ENCODE results near the gene CD320.
"Not testable (repeated sequence)": the region's sequence is repeated elsewhere in the genome, so short reads cannot be mapped to it uniquely, and the experiment has no call there.

Gene CD320

GRCh38 chr19:8304841-8305621, 3.1 kb downstream of the CD320 start:
- H3K27ac Mint-ChIP-seq = no peak overlapping the region
- peaks cover 27% of the 10 kb centered on the region for H3K36me3 Mint-ChIP-seq (ENCODE audit: low read depth)
- no peak for TF ChIP-seq CTCF (IDR thresholded peaks at IDR 0.05)
- H3K4me1 Mint-ChIP-seq = peaks cover 47% of the 10 kb centered on the region
- no peaks in the 10 kb centered on the region for H3K9me3 Mint-ChIP-seq
- DNase-seq = peak; percentile 73
- no peak overlapping the region for H3K4me3 Mint-ChIP-seq
- peaks cover 2% of the 10 kb centered on the region for H3K27me3 Mint-ChIP-seq (ENCODE audit: low read depth, poor library complexity)

- Mint-ChIP-seq H3K4me3 (no peak overlapping the region), H3K4me1 (peaks cover 31% of the 10 kb centered on the region), H3K36me3 (ENCODE audit: low read depth) (peaks cover 15% of the 10 kb centered on the region), H3K27ac (no peak overlapping the region), H3K27me3 (ENCODE audit: low read depth, poor library complexity) (peaks cover 1% of the 10 kb centered on the region), H3K9me3 (no peaks in the 10 kb centered on the region)
- TF ChIP-seq CTCF (IDR thresholded peaks at IDR 0.05) = no peak
- DNase-seq = no peak
These were observed 5.4 kb downstream of the CD320 start for GRCh38 chr19:8302734-8303133.

GRCh38 chr19:8302357-8302691, 5.8 kb downstream of the CD320 start:
- Mint-ChIP-seq H3K27ac (no peak overlapping the region), H3K27me3 (ENCODE audit: low read depth, poor library complexity) (no peaks in the 10 kb centered on the region), H3K36me3 (ENCODE audit: low read depth) (peaks cover 15% of the 10 kb centered on the region), H3K4me1 (peaks cover 27% of the 10 kb centered on the region), H3K4me3 (no peak overlapping the region), H3K9me3 (no peaks in the 10 kb centered on the region)
- TF ChIP-seq CTCF (IDR thresholded peaks at IDR 0.05) = no peak
- no peak for DNase-seq

DNA sequence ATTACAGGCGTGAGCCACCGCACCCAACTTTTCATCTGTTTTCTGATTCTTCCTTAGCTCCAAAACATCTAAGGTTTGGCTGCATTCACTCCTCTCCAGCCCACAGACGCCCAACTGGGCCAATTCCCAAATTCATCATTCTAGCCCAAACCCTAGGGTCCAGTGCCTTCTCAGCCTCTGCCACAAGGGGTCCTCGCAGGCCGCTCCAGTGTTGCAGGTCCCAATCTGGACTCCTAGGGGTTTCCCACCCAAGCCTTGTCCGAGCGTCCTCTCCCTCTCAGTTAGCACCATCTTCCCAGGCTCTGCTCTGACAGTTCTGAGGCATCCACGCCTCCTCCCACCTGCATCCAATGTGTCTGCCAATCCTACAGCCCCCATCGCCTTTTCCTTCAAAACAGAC, 16.8 kb downstream of the CD320 start:
- not testable (repeated sequence) for DNase-seq; H3K36me3 Mint-ChIP-seq (ENCODE audit: low read depth); H3K4me3 Mint-ChIP-seq; H3K27ac Mint-ChIP-seq; H3K4me1 Mint-ChIP-seq; H3K27me3 Mint-ChIP-seq (ENCODE audit: low read depth, poor library complexity); H3K9me3 Mint-ChIP-seq

DNA sequence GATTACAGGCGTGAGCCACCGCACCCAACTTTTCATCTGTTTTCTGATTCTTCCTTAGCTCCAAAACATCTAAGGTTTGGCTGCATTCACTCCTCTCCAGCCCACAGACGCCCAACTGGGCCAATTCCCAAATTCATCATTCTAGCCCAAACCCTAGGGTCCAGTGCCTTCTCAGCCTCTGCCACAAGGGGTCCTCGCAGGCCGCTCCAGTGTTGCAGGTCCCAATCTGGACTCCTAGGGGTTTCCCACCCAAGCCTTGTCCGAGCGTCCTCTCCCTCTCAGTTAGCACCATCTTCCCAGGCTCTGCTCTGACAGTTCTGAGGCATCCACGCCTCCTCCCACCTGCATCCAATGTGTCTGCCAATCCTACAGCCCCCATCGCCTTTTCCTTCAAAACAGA, 31.6 kb downstream of the CD320 start:
- not testable (repeated sequence) for H3K4me3 Mint-ChIP-seq; H3K4me1 Mint-ChIP-seq; H3K27ac Mint-ChIP-seq; H3K9me3 Mint-ChIP-seq; H3K27me3 Mint-ChIP-seq (ENCODE audit: low read depth, poor library complexity); H3K36me3 Mint-ChIP-seq (ENCODE audit: low read depth); DNase-seq

- peaks cover 16% of the 10 kb centered on the region for H3K4me1 Mint-ChIP-seq
- H3K4me3 Mint-ChIP-seq = peak overlapping the region; percentile 13
- no peaks in the 10 kb centered on the region for H3K36me3 Mint-ChIP-seq (ENCODE audit: low read depth)
- no peak for DNase-seq
- peaks cover 7% of the 10 kb centered on the region for H3K9me3 Mint-ChIP-seq
- peaks cover 17% of the 10 kb centered on the region for H3K27me3 Mint-ChIP-seq (ENCODE audit: low read depth, poor library complexity)
- no peak for TF ChIP-seq CTCF (IDR thresholded peaks at IDR 0.05)
- H3K27ac Mint-ChIP-seq = no peak overlapping the region
These were observed 38.4 kb downstream of the CD320 start for GRCh38 chr19:8269724-8270123.

GRCh38 chr19:8265872-8266271, 42.3 kb downstream of the CD320 start:
- no peak for DNase-seq
- Mint-ChIP-seq H3K4me3 (no peak overlapping the region), H3K36me3 (ENCODE audit: low read depth) (peaks cover 10% of the 10 kb centered on the region), H3K27ac (no peak overlapping the region), H3K27me3 (ENCODE audit: low read depth, poor library complexity) (peaks cover 17% of the 10 kb centered on the region), H3K9me3 (peaks cover 7% of the 10 kb centered on the region), H3K4me1 (peaks cover 21% of the 10 kb centered on the region)
- no peak for TF ChIP-seq CTCF (IDR thresholded peaks at IDR 0.05)

GRCh38 chr19:8264248-8264647, 43.9 kb downstream of the CD320 start:
- not testable (repeated sequence) for H3K27ac Mint-ChIP-seq; DNase-seq; H3K9me3 Mint-ChIP-seq; H3K27me3 Mint-ChIP-seq (ENCODE audit: low read depth, poor library complexity); H3K4me3 Mint-ChIP-seq
- Mint-ChIP-seq H3K36me3 (ENCODE audit: low read depth) (peaks cover 16% of the 10 kb centered on the region), H3K4me1 (peaks cover 27% of the 10 kb centered on the region)

Measured in nephron progenitor cell (in vitro differentiated cells).